Duodenal mucosa (tissue), 2 donors: Measurements from ENCODE around the gene SLC25A15.

Experiments
- H3K27ac ChIP-seq: one replicate; pipeline ENCODE4 v1.7.0; 2013; ENCODE audit warnings: low read depth, low read length
- H3K27me3 ChIP-seq, 2 donors: one replicate each; pipeline ENCODE4 v1.7.0; 2013; ENCODE audit warnings: low read length in 2 of 2, control low read depth in 1 of 2; ENCODE audit not compliant: insufficient read depth in 2 of 2, control insufficient read depth in 1 of 2
- H3K36me3 ChIP-seq, 2 donors: one replicate each; pipeline ENCODE4 v1.7.0; 2013; ENCODE audit warnings: low read length in 2 of 2, control low read depth in 1 of 2; ENCODE audit not compliant: insufficient read depth in 2 of 2, control insufficient read depth in 1 of 2
- H3K4me1 ChIP-seq, 2 donors: one replicate each; pipeline ENCODE4 v1.7.0; 2013; ENCODE audit warnings: low read length in 2 of 2, control low read depth in 1 of 2; ENCODE audit not compliant: insufficient read depth in 2 of 2, control insufficient read depth in 1 of 2
- H3K4me3 ChIP-seq, 2 donors: one replicate each; pipeline ENCODE4 v1.7.0; 2013; ENCODE audit warnings: low read length in 2 of 2, low read depth in 1 of 2
- H3K9ac ChIP-seq, 2 donors: one replicate each; pipeline ENCODE4 v1.7.0; 2013; ENCODE audit warnings: low read length in 2 of 2, low read depth in 1 of 2
- H3K9me3 ChIP-seq, 2 donors: one replicate each; pipeline ENCODE4 v1.7.0; 2013; ENCODE audit warnings: low read length in 2 of 2, control low read depth in 1 of 2; ENCODE audit not compliant: control insufficient read depth in 1 of 2

Gene SLC25A15

DNA sequence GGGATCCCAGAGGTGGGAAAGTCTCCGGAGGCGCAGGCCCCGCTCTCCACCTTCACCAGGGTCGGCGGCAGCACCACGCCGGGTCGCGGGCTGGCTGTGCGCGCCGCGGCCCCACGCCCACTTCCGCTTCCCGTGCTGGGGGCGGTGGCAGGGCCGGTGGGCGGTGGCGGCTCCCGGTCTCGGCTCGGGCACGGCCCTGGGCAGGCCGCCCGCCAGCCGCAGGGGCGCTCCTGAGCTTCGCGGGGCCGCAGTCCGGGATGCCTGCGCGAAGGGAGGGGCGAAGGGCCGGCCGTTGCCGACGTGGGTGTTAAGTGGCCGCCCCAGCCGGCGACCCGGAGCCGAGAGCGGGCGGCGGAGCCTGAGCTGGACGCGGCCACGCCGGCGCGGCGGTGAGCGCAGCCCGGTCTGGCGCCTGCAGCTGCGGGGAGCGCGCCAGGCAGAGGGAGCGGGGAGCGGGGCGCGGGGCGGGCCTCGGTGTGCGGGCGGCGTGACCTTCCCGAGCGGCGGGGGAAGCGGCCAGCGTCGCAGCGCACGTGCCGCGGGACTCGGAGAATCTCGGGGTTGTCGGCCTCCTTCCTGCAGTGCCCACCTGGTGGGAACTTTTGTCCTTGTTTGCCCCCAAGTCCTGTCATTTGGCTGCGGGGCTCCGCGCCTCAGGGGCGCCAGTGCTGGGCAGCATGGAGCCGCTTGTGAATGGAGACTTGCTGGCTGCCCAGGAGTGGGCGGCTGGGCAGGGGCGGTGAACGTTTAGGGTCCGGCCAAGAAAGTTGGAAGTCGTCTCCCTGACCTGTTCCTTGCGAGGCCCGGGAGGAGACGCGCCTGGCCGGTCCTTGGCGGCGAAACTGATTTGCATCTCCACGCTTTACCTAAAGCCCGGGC, at the start of gene SLC25A15:
Gene SLC25A15 (plus strand): TSS at position 337 of the 879 bp plus-strand sequence. CDS start 3,616 bp downstream, outside the sequence.
- H3K9me3 ChIP-seq, result no peaks in the 10 kb centered on the region
- peak within 1 kb of the TSS; percentile 81 to 82 for H3K4me3 ChIP-seq
- peaks cover 0 to 11% of the 10 kb centered on the region in 2 donors for H3K36me3 ChIP-seq
- H3K4me1 ChIP-seq, result peaks cover 7 to 15% of the 10 kb centered on the region in 2 donors
- H3K27me3 ChIP-seq, result no peaks in the 10 kb centered on the region
- H3K9ac ChIP-seq, result peak within 1 kb of the TSS; percentile 79 to 87
- peak within 1 kb of the TSS; percentile 84 for H3K27ac ChIP-seq

DNA sequence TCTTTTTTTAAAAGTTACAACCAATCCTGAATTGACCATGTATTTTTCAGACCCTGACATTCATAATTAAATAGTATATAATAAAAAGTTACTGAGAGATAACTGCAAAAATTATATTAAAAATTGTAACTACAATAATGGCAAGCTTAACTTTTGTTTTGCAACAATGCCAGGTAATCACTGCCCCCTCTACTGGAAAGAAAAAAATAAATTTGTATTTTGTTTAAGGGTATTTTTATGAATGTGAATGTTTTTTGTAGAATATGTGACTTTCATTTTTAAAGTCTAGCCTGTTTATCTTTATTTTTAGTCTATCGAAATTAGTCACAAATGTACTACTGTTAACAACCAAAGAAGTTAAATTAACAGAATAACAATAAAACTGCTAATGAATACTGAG, 40.1 kb upstream of the SLC25A15 start:
- no peak overlapping the region for H3K9ac ChIP-seq
- H3K9me3 ChIP-seq, result no peaks in the 10 kb centered on the region
- no peak overlapping the region for H3K4me3 ChIP-seq
- H3K27me3 ChIP-seq, result no peaks in the 10 kb centered on the region
- peaks cover 9 to 32% of the 10 kb centered on the region in 2 donors for H3K36me3 ChIP-seq
- no peak overlapping the region for H3K27ac ChIP-seq
- no peaks in the 10 kb centered on the region for H3K4me1 ChIP-seq

DNA sequence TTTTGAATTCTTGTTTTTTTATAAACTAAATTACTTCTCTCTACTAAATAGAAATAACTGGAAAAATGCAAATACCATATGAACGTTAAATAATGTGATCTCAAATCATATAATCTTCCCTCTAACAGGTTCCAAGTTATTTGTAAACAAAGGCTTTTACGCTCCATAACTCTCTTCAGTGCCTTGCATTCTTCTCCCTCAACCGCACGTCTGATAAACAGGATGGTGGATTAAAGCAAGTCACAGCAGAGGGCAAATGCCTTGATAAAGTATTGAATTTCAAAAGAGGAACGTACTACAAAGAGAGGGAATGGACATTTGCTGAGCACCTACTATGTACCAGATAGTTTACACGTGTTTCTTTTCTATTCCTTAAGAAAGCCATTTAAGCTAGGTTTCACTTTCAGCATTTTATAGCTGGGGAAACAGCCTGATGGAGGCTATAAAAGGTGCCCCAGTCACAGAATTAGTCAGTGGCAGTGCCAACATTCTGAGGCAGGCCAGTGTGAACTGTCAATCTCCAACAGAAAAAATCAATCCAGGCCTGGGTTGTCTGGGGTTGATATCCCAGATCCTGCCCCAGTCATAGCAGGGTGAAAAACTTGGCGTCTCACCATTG, 34.2 kb upstream of the SLC25A15 start:
- Histone ChIP-seq H3K36me3 (peaks cover 9 to 40% of the 10 kb centered on the region in 2 donors), H3K9me3 (no peaks in the 10 kb centered on the region), H3K27ac (no peak overlapping the region), H3K4me3 (no peak overlapping the region), H3K4me1 (no peaks in the 10 kb centered on the region), H3K9ac (no peak overlapping the region), H3K27me3 (no peaks in the 10 kb centered on the region)

DNA sequence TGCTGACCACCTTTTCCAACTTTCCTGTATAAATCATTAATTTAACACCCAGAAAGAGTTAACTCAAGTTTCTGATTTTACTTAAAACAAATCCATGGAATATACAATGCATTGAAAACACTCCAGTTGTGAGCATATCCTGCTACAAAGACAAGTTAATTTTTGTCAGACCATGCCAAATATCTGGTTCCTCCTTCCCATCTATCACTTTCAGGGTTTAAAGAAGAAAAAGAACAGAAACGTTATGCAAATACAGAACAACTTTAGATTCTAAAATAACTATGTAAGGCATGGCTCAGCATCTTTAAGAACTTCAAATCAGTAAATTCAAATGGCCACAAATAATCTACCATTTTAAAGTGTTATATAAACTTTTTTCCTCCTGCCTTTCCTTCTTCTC, 33.4 kb upstream of the SLC25A15 start:
- peaks cover 9 to 39% of the 10 kb centered on the region in 2 donors for H3K36me3 ChIP-seq
- no peak overlapping the region for H3K27ac ChIP-seq
- H3K27me3 ChIP-seq, result no peaks in the 10 kb centered on the region
- no peaks in the 10 kb centered on the region for H3K9me3 ChIP-seq
- H3K9ac ChIP-seq, result no peak overlapping the region
- H3K4me1 ChIP-seq, result no peaks in the 10 kb centered on the region
- no peak overlapping the region for H3K4me3 ChIP-seq

DNA sequence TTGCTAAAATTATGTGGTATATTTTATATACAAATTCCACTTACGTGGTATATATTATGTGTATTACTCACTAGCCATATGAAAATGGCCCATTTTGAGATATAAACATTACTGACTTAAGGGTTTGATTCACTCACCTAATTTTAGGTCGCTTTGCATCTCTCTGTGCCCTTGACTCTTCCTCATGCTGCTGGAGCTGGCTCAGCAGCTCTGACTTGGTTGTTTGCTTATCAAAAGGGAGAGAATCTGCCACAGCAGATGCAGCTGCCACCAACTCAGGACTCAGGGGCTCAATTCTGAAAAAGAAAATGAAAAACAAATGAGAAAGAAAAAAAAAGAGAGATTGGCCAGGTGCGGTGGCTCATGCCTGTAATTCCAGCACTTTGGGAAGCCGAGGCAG, 30.6 kb upstream of the SLC25A15 start:
- Histone ChIP-seq H3K27me3 (no peaks in the 10 kb centered on the region), H3K4me3 (no peak overlapping the region), H3K4me1 (no peaks in the 10 kb centered on the region), H3K36me3 (peaks cover 4 to 27% of the 10 kb centered on the region in 2 donors), H3K27ac (no peak overlapping the region), H3K9me3 (no peaks in the 10 kb centered on the region), H3K9ac (no peak overlapping the region)

DNA sequence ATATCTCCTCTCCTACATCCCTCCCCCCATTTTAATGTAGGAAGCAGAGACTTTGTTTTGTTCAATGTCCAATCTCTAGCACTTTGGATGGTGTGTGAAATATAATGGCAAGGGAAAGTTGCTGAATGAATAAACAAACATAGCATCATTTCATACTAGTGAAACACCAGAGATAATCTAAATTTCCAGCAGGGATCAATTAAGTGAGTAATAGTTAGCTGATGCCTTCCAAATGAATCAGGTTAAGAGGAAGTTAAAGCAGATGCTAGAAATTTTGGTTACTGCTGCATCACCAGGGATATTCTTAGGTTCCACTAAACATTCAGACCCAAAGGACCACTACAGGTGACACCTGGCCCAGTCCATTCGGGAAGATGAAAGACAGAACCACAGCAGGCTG, 26.6 kb upstream of the SLC25A15 start:
- no peak overlapping the region for H3K27ac ChIP-seq
- no peaks in the 10 kb centered on the region for H3K9me3 ChIP-seq
- peaks cover 3 to 8% of the 10 kb centered on the region in 2 donors for H3K4me1 ChIP-seq
- H3K9ac ChIP-seq, result no peak overlapping the region
- H3K4me3 ChIP-seq, result no peak overlapping the region
- H3K36me3 ChIP-seq, result peaks cover 4 to 24% of the 10 kb centered on the region in 2 donors
- H3K27me3 ChIP-seq, result no peaks in the 10 kb centered on the region

DNA sequence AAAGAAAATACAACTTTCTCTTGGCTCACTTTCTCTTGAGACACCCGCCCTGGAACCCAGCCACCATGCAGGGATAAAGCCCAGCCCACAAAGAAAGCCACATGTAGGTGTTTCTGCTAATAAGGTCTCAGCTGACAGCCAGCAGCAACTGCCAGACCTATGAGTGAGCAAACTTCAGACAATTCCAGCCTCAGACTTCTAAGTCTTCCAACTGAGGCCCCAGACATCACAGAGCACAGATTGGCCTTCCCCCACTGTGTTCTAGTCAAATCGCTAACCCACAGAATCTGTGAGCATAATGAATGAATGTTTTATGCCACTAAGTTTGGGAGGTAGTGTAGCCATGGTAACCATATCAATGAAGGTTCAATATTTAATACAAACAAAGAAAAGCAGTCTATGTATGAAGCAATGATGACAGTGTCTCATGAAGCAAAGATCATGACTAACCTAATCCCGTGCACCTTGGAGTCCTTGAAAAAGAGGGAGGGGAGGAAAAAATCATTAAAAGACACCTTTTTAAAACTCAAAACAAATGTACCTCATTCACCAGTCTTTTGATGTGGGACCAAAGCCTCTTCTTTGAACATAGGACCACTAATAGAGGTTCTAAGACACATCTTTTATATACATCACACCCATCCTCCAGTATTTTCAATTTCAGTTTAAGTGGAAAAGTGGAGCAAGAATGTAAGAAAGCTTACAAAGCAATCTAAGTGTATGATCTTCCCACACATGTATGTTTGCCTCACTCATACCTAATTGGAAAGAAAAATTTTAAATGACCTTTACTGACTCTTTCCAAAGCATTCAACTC, 24.6 kb upstream of the SLC25A15 start:
- H3K27ac ChIP-seq, result no peak overlapping the region
- H3K9ac ChIP-seq, result no peak overlapping the region
- peaks cover 3 to 11% of the 10 kb centered on the region in 2 donors for H3K4me1 ChIP-seq
- no peak overlapping the region for H3K4me3 ChIP-seq
- H3K27me3 ChIP-seq, result no peaks in the 10 kb centered on the region
- H3K9me3 ChIP-seq, result no peaks in the 10 kb centered on the region
- peaks cover 4 to 15% of the 10 kb centered on the region in 2 donors for H3K36me3 ChIP-seq

DNA sequence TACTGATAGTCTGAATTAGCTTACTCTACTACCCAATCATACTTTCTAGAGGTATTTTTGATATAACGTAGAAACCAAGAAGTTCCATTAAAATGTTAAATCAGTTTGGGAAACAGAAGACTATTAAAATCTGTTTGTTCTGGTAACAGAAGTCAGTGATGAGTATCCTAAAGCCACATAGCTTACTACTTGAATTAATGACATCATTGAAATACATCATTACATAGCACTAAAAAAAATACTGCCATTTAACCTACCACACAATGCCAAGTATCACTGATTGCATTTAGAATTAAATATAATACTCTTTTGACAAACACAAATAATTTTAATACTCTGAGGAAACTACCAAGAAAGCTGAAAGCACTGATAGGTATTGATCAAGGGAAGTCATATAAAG, 23.8 kb upstream of the SLC25A15 start:
- Histone ChIP-seq H3K27ac (no peak overlapping the region), H3K9ac (no peak overlapping the region), H3K27me3 (no peaks in the 10 kb centered on the region), H3K36me3 (peaks cover 4 to 13% of the 10 kb centered on the region in 2 donors), H3K9me3 (no peaks in the 10 kb centered on the region), H3K4me3 (no peak overlapping the region), H3K4me1 (peaks cover 11% of the 10 kb centered on the region in 2 donors)

DNA sequence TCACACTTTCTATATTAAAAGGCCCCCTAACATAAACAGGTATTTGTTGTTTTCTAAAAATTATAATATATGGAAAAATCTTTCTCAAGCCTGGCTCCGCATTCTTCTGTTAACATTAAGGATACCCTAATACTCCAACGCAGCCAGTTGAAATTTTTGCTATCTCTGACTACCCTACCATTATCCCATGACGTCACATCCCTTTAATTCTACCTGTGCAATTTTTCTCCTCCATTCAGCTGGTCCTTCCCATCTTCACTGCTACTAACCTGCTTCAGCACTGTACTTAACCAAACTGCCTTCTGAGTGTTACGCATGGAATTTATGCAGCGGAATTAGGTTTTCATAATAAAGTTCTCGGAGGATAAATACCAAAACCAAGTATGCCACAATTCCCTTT, 19.4 kb upstream of the SLC25A15 start:
- peak overlapping the region; percentile 95 to 98 for H3K9ac ChIP-seq
- H3K27ac ChIP-seq, result no peak overlapping the region
- H3K4me3 ChIP-seq, result peak overlapping the region; percentile 93 to 100
- H3K4me1 ChIP-seq, result peaks cover 11 to 15% of the 10 kb centered on the region in 2 donors
- H3K9me3 ChIP-seq, result no peaks in the 10 kb centered on the region
- H3K36me3 ChIP-seq, result peaks cover 0 to 5% of the 10 kb centered on the region in 2 donors
- H3K27me3 ChIP-seq, result no peaks in the 10 kb centered on the region

DNA sequence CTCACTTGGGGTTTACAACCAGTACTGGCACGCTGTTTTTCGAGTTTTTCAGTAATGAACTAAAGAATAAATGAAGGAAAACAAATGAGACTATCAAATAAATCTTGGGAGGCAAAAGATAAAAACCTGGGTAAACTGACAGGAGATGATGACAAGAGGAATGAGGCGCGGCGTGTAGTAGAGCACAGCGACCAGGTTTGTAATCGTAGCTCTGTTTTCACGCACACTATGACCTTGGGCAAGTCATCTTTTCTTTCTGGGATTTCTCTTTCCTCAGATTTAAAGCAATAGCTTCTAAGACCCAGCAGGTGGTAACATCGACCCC, 18.8 kb upstream of the SLC25A15 start:
- peak overlapping the region; percentile 83 for H3K27ac ChIP-seq
- peak overlapping the region; percentile 93 to 100 for H3K4me3 ChIP-seq
- peaks cover 8 to 12% of the 10 kb centered on the region in 2 donors for H3K4me1 ChIP-seq
- H3K9me3 ChIP-seq, result no peaks in the 10 kb centered on the region
- peaks cover 0 to 5% of the 10 kb centered on the region in 2 donors for H3K36me3 ChIP-seq
- H3K9ac ChIP-seq, result peak overlapping the region; percentile 95 to 98
- no peaks in the 10 kb centered on the region for H3K27me3 ChIP-seq
